HCT116 (cell line): ENCODE measurements around the gene KLF2. TPM values are rescaled to one million over a fixed set of nuclear protein-coding genes. Genes with fewer than 3 reads are reported as not detected.

Source experiments
- ATAC-seq: fragments of 200-7000 bp; cut with Tn5 transposase; 2 replicates; pipeline ENCODE4 v1.9.1; 2020; ENCODE audit warnings: mild to moderate bottlenecking, moderate library complexity
- BruUV-seq: library from RNA; stranded (reverse); fragments of 400-500 nt; replicated peaks from 2 replicates; lab custom pipeline; 2021; lab: Mats Ljungman, UMichigan
- CTCF ChIA-PET: fragments of 300-600 bp; sonication (Branson Sonifier 250); formaldehyde crosslinking; loops from one replicate; lab custom pipeline; 2021; ENCODE audit warnings: antibody characterized with exemption; lab: Charles Lee
- POLR2A ChIA-PET: fragments of 300-600, 350-600 bp; sonication (Branson Sonifier 250); formaldehyde crosslinking; loops from one replicate; lab custom pipeline; 2021; ENCODE audit warnings: antibody characterized with exemption; lab: Charles Lee
- RAD21 ChIA-PET, 2 experiments: fragments of 300-600 bp; sonication (Branson Sonifier 250); formaldehyde crosslinking; loops; one replicate each; lab custom pipeline; 2023; ENCODE audit warnings: low total read pairs in 2 of 2; ENCODE audit not compliant: uncharacterized antibody in 2 of 2, unreplicated experiment in 2 of 2, low non-redundant PET in 1 of 2; lab: Charles Lee
- DNase-seq: peaks from one replicate; pipeline ENCODE4 v3.0.0-alpha.2; 2010; ENCODE audit warnings: low read depth, low spot score
- H2AFZ ChIP-seq: fragments of 200-600 bp; shearing (Covaris generic), sonication (generic); 2 replicates; pipeline ENCODE4 v1.6.1; 2017; ENCODE audit warnings: low read depth, mixed run types, mixed read lengths, antibody characterized with exemption, low read length; ENCODE audit not compliant: poor library complexity, severe bottlenecking
- H3K27ac ChIP-seq: 2 replicates; pipeline ENCODE4 v1.5.1; 2012; ENCODE audit warnings: low read depth, low read length
- H3K27me3 ChIP-seq: fragments of 200-600 bp; sonication (generic); 2 replicates; pipeline ENCODE4 v1.6.1; 2016; ENCODE audit warnings: mixed run types, low read length, mixed read lengths; ENCODE audit not compliant: insufficient read depth
- H3K36me3 ChIP-seq, 2 experiments: fragments of 200-500 bp in 1 of 2; fragments of 200-600 bp in 1 of 2; sonication (Bioruptor generic) in 1 of 2; sonication (generic) in 1 of 2; 2 replicates each; pipeline versions ENCODE4 v1.5.1 to v1.6.1; 2014 to 2016; ENCODE audit warnings: low read length in 2 of 2, inconsistent platforms in 1 of 2, mixed read lengths in 1 of 2, mixed run types in 1 of 2; ENCODE audit not compliant: insufficient read depth in 2 of 2, control insufficient read depth in 1 of 2
- H3K4me1 ChIP-seq, 2 experiments: fragments of 200-600 bp in 1 of 2; sonication (generic) in 1 of 2; 2 replicates each; pipeline versions ENCODE4 v1.5.1 to v1.6.1; 2012 to 2017; ENCODE audit warnings: low read length in 2 of 2, inconsistent platforms in 1 of 2, mild to moderate bottlenecking in 1 of 2, mixed read lengths in 1 of 2, mixed run types in 1 of 2, moderate library complexity in 1 of 2; ENCODE audit not compliant: insufficient read depth in 2 of 2, control insufficient read depth in 1 of 2
- H3K4me2 ChIP-seq: fragments of 200-600 bp; sonication (generic); 2 replicates; pipeline ENCODE4 v1.6.1; 2017; ENCODE audit warnings: mixed run types, low read length, mixed read lengths
- H3K4me3 ChIP-seq, 2 experiments: fragments of 200-600 bp in 1 of 2; sonication (generic) in 1 of 2; replicated peaks in 1 of 2; 2 replicates each; pipeline ENCODE4 v1.5.1; 2011 to 2016; ENCODE audit warnings: low read length in 2 of 2, control low read depth in 1 of 2, low read depth in 1 of 2, mild to moderate bottlenecking in 1 of 2, mixed read lengths in 1 of 2, mixed run types in 1 of 2
- H3K79me2 ChIP-seq: fragments of 200-600 bp; sonication (generic); 2 replicates; pipeline ENCODE4 v1.6.1; 2017; ENCODE audit warnings: mild to moderate bottlenecking, mixed run types, low read length, moderate library complexity, mixed read lengths; ENCODE audit not compliant: insufficient read depth
- H3K9ac ChIP-seq: fragments of 200-600 bp; sonication (generic); 2 replicates; pipeline ENCODE4 v1.6.1; 2016; ENCODE audit warnings: low read length, mixed read lengths
- H3K9me2 ChIP-seq: fragments of 200-600 bp; sonication (generic), shearing (Covaris generic); 2 replicates; pipeline ENCODE4 v1.6.1; 2017; ENCODE audit warnings: mixed run types, mild to moderate bottlenecking, moderate library complexity; ENCODE audit not compliant: insufficient read depth
- H3K9me3 ChIP-seq, 2 experiments: fragments of 200-500 bp in 1 of 2; fragments of 200-600 bp in 1 of 2; sonication (Bioruptor generic) in 1 of 2; sonication (generic) in 1 of 2; 2 replicates each; pipeline ENCODE4 v1.6.1; 2014 to 2017; ENCODE audit warnings: low read length in 2 of 2, mixed read lengths in 2 of 2, inconsistent platforms in 1 of 2, low read depth in 1 of 2, mild to moderate bottlenecking in 1 of 2, mixed run types in 1 of 2, moderate library complexity in 1 of 2; ENCODE audit not compliant: control insufficient read depth in 1 of 2, insufficient read depth in 1 of 2
- H4K20me1 ChIP-seq: fragments of 200-600 bp; sonication (generic), shearing (Covaris generic); 2 replicates; pipeline ENCODE4 v1.6.1; 2017; ENCODE audit warnings: mixed run types, mild to moderate bottlenecking, moderate library complexity; ENCODE audit not compliant: insufficient read depth
- ATF3 ChIP-seq: IDR thresholded peaks from 2 replicates; pipeline ENCODE4 v1.6.1; 2012
- ELF1 ChIP-seq: IDR thresholded peaks from 2 replicates; pipeline ENCODE4 v1.6.1; 2012; ENCODE audit warnings: low read depth, borderline replicate concordance
- EZH2phosphoT487 ChIP-seq: fragments of 200-600 bp; IDR thresholded peaks from 2 replicates; pipeline ENCODE4 v1.6.1; 2018; ENCODE audit warnings: antibody characterized with exemption, borderline replicate concordance
- MAX ChIP-seq: IDR thresholded peaks from 2 replicates; pipeline ENCODE4 v1.6.1; 2012
- REST ChIP-seq: IDR thresholded peaks from 2 replicates; pipeline ENCODE4 v1.6.1; 2012; ENCODE audit warnings: low read depth
- SIN3A ChIP-seq: IDR thresholded peaks from 2 replicates; pipeline ENCODE4 v1.6.1; 2012; ENCODE audit warnings: low read depth
- SRF ChIP-seq: IDR thresholded peaks from 2 replicates; pipeline ENCODE4 v1.6.1; 2012; ENCODE audit warnings: low read depth
- TCF7L2 ChIP-seq: IDR thresholded peaks from 2 replicates; pipeline ENCODE4 v1.7.0; 2011; ENCODE audit warnings: borderline replicate concordance, inconsistent platforms; ENCODE audit not compliant: insufficient read depth, insufficient read length; ENCODE audit errors: extremely low read depth
- YY1 ChIP-seq: IDR thresholded peaks from 2 replicates; pipeline ENCODE4 v1.6.1; 2011; ENCODE audit warnings: low read length, low read depth, moderate library complexity, mild to moderate bottlenecking; ENCODE audit not compliant: insufficient replicate concordance; ENCODE audit errors: extremely low read depth
- ZBTB33 ChIP-seq: IDR thresholded peaks from 2 replicates; pipeline ENCODE4 v1.6.1; 2011; ENCODE audit warnings: mild to moderate bottlenecking, low read length, moderate library complexity; ENCODE audit not compliant: insufficient replicate concordance; ENCODE audit errors: extremely low read depth
- ZFX ChIP-seq: fragments of 450-650 bp; IDR thresholded peaks from 2 replicates; pipeline ENCODE4 v1.6.1; 2017
- ZNF274 ChIP-seq: fragments of 200-500 bp; sonication (Bioruptor generic); IDR thresholded peaks from 2 replicates; pipeline ENCODE4 v1.6.1; 2014; ENCODE audit warnings: mild to moderate bottlenecking, low read depth, low read length, inconsistent platforms
- intact Hi-C: fragments of 100-400 bp; cut with micrococcal nuclease; formaldehyde crosslinking; loops from 2 replicates; pipeline ENCODE4 v1.10.0; 2022
- total RNA-seq: library from RNA; stranded (reverse); gene quantifications from one replicate; pipeline ENCODE4 v1.2.1, GENCODE V29; 2021; ENCODE audit not compliant: unreplicated experiment

The KLF2 gene
- total RNA-seq, 1 experiment from 2014 or later: 39.4 TPM

GRCh38 chr19:16320987-16321386 is 3.6 kb upstream of the KLF2 start:
- H2AFZ ChIP-seq: no peak overlapping the region
- no TSS peak for BruUV-seq
- intact Hi-C loops: no loop called here
- TF ChIP-seq EZH2phosphoT487 (no peak), YY1 (no peak), SRF (no peak), ZBTB33 (no peak), ELF1 (no peak), ZNF274 (no peak), TCF7L2 (no peak), REST (no peak), ZFX (no peak), MAX (no peak), ATF3 (no peak), SIN3A (no peak)
- TF ChIP-seq, all 23 proteins: peak for 0
- Histone ChIP-seq H3K9ac (no peak overlapping the region), H3K27me3 (no peaks in the 10 kb centered on the region), H3K36me3 (no peaks in the 10 kb centered on the region; a peak in 1 of 4 replicates), H3K27ac (no peak overlapping the region), H3K4me2 (no peak overlapping the region), H3K9me2 (no peaks in the 10 kb centered on the region), H3K9me3 (no peaks in the 10 kb centered on the region; a peak in 1 of 4 replicates), H3K4me1 (peaks cover 11 to 13% of the 10 kb centered on the region in 2 experiments), H4K20me1 (0 out of 2 replicates have a peak, but pooled peaks cover 2% of the 10 kb centered on the region), H3K79me2 (peaks cover 7% of the 10 kb centered on the region; the same call in 1 of the 2 replicates), H3K4me3 (no peak overlapping the region)
- ChIA-PET POLR2A (no interaction called here), RAD21 (no interaction called here), CTCF (no interaction called here)
- ATAC-seq (no peak), DNase-seq (no peak)
